GM18519 (cell line): ENCODE results near the gene DIAPH1.

ENCODE experiments used
- ATAC-seq: cut with Tn5 transposase; IDR thresholded peaks from one replicate; pipeline ENCODE4 v1.9.1; 2021; ENCODE audit warnings: mild to moderate bottlenecking, moderate library complexity; ENCODE audit not compliant: unreplicated experiment, low FRiP score

The DIAPH1 gene

DNA sequence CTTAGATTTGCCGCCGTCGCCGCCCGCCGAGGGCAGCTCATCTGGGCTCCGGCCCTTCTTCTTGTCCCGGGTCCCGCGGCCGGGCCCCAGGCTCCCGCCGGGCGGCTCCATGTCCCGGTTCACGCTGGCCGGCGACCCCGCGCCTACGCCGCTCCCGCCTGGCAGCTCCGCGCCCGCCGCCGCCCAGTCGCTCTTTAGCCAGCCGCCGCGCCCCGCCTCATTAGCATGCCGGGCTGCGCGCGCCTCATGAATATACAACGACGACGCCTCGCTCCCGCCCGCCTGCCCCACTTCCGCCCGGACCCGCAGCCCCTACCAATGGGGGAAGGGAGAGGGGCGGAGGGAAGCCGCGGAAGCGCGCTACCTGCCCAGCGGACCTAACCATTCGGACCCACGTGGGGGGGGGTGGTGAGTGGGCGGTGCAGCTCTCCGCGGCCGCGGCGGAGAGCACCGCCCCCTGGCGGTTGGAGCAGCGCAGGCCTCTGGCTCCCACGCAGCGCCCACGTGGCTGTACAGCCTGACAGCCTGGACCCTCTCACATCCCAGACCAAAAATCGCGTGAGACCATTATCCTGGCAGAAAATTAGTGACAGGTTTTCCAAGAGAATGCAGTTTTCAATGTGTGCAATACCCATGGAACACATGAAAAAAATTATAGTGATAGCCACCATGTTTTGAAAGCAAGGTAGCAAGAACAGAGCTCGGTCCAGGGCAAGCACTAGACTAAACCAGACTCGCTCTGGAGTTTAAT is at the start of gene DIAPH1:
Gene DIAPH1, minus strand, starts transcription at position 197 of the 751 bp plus-strand sequence. Its CDS starts 86 bp downstream, at position 111.
- peak; percentile 54 for ATAC-seq

DNA sequence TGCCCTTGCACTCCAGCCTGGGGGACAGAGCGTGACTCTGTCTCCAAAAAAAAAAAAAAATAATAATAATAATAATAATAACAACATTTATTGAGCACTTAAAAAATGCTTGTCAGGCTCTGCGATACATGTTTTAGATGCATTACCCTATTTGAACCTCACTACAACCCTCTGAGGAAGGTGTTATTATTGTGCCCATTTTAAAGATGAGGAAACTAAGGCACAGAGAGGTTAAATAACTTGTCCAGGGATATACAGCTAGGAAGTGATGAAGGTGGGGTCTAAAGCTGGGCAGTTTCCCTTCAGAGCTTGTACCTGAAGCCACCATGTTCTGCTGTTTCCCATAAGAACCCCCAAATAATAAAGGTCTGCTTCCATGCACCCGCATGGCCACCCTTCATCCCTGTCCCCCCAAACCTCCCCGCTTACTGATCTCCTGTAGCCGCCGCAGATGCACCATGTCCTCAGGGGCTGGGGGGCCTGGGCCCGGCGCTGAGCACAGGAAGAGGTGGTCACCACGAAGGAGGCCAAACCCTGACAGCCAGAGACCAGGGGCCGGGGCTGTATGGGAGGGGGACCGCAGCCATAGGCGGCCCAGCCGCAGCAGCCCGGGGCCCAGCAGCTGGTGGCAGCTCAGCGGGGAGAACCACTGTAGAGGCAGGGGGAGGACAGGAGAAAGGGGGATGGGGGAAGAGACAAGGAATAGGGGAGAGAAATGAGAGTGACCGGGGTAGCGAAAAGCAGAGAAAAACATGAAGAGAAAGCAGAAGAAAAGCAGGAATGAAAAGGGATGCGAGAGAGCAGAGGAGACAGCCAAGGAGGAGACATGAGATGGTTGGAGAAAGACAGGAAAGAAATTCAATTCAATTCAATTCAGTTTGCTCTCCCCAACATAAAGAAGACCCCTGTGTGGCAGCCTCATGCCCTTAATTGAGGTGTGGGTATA is 47.5 kb upstream of the DIAPH1 start:
- no peak for ATAC-seq

DNA sequence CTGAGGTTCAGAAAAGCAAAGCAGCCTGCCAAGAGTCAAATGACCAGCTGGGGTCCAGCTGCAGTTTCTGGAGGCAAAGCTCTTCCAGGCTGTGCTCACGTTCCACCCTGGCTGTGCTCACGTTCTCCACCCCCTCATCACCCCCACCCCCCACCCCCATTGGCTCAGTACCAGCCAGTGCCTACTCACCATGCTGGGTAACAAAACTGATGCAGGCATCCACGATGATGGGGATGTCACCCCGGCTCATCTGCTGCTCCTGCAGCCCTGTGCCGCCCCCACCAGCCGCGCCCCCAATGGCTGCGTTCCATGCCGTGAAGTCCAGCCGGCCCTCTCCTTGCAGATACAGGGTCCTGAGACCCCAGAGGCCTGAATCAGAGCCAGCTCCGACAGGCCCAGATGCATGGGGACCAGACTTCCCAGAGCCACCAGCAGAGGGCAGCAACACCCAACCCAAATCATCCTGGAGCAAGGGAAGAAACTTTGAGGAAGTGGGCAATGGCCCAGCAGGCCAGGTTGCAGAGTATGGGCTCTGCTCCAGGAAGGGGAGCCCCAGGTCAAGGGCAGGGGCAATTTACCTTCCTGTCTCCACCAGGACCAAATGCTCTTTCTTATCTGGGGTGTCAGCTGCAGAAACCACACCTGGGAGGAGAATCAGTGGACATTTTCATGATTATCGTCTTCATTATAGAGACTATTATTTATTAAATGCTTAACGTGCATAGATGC is 46.1 kb upstream of the DIAPH1 start:
- peak; percentile 73 for ATAC-seq

DNA sequence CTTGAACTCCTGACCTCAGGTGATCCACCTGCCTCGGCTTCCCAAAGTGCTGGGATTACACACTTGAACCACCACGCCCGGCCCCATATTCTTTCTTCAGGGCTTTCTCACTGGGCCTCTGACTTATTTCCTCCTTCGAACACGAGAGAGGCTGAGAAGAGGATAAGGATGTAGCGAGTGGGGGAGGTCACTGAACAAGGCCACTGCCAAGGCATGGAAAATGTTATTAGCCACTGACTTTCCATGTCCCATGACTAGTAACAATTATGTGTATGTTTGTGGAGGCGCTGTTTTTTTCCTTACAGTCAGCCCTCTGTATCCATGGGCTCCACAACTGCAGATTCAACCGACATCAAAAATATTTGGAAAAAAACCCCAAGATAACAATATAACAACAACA is 44.7 kb upstream of the DIAPH1 start:
- ATAC-seq: no peak

DNA sequence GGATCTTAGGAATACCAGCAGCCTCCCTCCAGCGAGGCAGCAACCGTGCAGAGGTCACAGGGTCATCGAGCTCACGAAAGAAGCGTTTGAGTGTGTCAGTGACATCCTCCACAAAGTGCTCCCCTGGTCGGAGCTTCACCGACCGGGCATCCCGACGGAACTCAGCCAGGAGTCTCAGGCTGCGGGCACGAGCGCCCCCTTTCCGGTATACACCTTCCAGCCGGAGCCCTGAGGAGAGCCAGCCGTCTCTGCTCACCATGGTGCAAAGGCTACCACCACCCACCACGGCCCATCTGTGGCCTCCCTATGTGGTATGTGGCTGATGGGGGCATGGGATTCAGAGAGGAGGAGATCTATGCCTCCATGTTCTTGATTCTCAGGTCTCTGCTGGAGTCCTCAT is 43.2 kb upstream of the DIAPH1 start:
- no peak for ATAC-seq

DNA sequence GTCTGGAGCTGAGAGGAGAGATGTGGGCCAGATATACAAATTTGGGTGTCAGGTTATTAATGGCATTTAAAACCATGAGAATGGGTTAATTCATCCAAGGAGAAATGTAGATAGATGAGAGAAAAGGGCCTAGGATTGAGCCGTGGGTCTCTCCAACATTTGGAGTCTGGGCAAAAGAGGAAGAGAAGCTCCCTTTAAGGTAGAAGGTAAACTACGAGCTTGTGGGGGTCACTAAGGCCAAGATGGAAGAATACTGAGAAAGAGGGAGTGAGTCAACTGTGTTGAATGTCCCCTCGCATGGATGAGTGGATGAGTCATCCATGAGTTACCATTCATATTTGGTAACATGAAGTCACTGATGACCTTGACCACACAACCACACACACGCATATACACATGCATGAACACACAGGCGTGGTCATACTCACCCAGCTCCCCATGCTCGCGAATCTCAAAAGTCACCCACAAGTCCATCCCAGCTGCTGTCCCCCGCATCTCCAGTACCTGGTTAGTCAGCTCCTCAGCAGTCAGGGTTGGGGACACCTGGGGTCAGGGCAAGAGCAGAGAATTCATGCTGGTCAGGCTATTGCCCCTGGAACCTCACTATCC is 39.2 kb upstream of the DIAPH1 start:
- no peak for ATAC-seq

DNA sequence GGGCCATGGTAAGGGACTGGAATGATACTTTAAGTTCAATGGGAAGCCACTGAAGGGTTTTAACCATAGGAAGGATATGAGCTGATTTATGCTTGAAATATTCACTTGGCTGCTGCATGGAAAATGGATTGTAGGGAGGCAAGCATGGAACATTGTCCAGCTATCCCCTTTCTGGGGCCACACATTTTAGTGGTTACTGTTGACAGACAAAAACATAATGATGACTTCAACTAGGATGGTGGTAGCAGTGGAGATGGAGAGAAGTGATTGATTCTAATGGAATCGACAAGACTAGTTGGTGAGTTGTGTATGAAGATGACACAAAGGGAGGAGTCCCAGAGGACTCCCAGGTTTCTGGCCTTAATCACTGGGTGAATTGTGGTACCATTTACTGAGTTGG is 38.6 kb upstream of the DIAPH1 start:
- no peak for ATAC-seq

DNA sequence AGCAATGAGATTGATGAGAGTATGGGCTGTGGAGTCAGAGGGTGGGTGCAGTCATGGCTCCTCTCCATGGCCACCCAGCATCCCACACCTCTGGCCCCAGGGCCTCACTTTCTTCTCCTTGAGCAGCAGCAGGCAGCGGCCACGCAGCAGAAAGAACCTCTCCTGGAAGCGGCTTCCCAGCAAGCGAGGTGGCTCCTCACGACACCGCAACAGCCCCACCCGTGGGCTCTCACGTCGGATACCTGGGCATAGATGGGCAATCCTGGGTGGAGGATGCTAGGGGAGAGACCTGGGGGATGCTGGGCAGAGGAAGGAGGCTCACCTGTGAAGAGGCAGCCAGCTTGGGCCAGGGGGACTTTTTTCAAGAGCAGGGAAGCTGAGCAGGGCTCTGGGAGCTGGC is 37.6 kb upstream of the DIAPH1 start:
- ATAC-seq: no peak

DNA sequence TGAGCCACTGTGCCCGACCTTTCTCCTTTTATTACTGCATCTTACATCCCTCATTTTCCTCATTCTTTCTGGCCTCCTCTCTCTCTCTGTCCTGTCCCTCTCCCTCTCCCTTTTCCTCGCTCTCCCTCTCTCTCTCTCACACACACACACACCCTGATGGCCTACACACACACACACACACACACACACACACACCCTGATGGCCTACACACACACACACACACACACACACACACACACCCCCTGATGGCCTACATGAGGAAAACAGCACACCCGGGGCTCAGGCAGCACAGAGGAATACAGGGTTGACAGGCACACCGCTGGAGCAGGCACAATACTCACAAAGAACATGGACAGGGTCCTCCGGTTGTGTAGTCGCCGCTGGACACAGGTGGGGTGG is 36.2 kb upstream of the DIAPH1 start:
- ATAC-seq: no peak

DNA sequence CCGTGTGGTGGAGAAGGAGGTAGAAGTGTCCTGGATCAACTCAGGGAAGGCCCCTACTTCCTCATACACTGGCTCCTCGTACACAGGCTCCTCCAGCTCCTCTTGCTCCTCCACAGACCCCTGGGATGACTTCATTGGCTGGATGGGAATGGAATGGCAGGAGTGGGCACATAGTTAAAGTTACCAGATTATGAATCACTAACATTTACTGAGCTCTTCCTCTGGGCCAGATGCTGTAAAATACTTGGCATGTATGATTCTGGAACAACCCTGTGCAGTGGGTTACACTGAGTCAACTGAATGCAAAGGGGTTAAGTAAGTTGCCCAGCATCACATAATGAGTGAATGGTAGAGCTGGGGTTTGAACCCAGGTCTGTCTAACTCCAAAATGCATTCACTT is 35.5 kb upstream of the DIAPH1 start:
- ATAC-seq: no peak

DNA sequence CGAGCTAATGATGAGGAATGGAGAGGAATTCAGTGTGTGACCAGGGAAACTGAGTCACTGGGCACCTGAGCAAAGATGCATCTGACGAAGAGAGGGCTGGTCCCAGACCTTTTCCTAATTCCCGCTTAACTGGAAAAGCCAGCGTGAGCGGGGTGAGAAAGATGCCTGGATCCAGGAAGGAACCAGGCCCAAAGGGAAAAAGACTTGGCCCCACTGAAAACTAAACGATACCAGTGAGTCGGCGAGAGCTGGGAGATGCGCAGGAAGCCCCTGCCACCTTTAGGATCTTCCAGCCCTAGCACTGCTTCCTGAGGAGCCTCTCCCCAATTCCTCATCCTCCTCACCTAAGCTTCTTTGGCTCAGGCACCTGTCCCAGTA is 32.9 kb upstream of the DIAPH1 start:
- ATAC-seq: no peak

DNA sequence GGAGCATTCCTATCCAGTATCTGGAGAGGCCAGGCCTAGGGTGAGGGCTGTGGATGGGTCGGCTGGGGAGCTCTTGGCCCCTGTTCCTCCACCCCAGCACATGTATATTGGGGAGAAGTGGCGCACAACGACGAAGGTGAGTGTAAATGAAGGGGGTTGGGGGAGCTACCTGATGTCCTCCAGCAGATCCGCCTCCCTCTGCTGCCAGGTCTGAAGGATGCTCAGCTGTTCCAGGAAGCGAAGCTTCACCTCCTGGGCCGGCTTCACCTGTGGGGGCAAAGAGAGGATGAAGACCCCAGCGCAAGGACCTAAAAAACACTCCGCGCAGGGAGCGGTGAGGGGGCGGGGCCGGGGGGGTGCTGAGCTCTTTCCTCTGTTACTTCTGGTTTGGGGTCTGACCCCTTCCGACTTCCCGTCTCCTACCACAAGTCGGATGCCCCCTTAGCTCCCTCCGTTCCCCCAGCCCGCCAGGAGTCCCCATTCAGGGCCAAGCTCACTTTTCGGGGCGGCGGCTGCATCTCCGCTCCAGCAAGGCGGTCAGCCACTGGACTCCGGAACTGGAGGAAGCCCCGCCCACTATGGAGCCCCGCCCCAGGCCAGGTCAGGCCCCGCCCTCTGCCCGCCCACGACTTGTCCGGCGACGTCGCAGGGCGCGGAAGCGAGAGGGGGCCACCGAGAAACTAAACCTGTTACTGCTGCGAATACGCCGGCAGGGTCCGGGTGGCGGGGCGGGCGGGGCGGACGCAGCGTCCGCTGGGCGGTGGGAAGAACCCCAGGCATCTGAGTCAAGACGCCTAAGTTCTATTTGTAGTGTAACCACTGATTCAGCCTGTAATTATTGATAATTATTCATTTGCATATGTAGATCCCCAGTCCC is 32.3 kb upstream of the DIAPH1 start, which contains the start of gene FCHSD1:
Gene FCHSD1, minus strand, starts transcription at position 568 of the 877 bp plus-strand sequence. Its CDS starts 50 bp downstream, at position 518.
- ATAC-seq: peak; percentile 73

DNA sequence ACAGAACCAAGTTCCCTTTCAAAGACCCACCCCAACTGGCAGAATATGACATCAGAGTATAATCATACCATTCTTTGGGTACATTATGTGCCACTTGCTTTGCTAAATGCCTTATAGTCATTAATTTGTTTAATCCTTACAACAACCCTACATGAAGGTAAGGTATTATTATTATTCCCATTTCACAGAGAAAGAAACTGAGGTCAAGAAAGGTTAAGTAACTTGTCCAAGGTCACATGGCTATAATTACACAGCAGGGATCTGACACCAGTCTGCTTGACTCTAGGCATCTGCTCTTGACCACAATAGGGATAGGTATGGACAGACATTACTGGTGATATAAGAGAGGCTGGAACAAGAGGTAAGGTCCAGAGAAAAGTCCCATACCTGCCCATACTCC is 31.2 kb upstream of the DIAPH1 start:
- no peak for ATAC-seq

DNA sequence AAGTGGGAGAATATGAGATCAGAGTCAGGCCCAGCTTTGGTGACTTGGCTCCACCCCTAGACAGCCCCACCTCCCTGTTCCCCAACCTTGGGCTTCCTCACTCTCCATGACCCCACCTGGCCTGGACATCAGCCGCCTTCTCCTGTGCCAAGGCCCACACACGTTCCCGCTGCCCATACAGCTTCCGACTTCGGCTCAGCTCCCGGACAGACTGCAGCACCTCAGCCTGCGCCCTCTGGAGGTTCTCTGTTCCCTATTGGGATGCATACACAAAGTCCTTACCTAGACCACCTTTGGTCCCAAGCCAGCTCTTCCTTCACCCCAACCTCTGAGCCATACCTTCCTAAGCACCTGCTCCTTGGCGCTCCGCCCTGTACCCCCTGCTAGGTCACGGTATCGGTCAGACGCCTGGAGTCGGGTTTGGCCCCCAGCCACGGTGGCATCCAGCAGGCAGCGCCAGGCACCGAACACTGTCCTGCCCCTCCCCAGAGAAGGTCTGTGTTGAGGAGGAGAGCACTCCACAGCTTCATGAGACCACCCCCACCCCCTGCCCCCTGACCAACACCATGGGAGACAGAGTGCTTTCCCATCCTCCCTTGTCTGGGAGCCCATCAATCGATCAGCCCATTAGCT is 30.4 kb upstream of the DIAPH1 start:
- no peak for ATAC-seq

DNA sequence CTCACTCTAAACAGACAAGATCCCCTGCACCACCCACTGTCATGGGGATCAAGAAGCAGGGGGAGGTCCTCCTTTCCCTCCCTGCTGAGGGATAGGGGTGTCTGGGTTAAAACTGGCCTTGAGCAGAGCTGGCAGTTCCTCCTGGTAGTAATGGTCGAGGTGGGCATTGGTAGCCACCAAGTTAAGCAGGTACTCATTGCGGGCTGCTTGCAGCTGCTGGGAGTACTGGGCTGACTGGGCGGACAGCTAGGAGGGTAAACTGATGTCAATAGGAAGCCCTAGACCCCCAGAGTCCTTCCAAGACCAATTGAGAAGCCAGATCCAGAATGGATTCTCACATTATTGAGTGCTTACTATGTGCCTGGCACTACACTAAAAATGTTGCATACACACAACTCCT is 29.1 kb upstream of the DIAPH1 start:
- no peak for ATAC-seq

DNA sequence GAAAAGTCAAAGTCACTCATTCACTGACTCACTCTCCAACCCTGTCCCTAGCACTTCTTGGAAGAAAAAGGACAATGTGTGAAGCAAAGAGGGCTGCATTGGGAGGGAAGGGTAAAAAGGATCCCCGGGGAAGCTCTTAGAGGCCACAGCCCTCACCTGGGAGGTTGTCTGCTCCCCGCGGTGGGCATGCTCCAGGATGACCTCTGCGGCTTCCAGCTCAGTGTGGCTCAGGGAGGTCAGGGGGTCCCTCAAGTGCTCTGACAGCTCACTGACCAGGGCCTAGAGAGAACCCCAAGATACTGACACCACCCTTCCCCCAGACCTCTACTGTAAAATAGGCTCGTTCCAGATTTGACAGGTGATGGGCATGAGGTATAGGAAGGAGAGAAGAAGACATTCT is 28.4 kb upstream of the DIAPH1 start:
- ATAC-seq: no peak

DNA sequence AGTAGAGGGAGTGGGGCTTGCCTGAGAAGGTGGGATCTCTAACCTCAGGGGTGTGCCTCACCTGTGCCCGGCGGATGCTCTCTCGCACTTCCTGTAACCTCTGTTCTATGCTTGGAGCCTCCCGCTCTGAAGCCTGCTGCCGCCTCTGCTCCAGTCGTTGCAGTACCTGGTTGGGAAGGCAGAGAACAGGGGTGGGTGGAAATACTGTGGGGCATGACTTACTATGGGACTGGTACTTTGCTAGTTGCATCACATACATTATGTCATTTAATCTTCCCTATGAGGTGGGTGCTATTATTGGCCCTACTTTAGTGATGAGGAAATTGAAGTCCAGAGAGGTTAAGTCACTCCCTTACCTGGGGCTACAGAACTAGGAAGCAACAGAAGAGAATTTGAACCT is 27.2 kb upstream of the DIAPH1 start:
- no peak for ATAC-seq

DNA sequence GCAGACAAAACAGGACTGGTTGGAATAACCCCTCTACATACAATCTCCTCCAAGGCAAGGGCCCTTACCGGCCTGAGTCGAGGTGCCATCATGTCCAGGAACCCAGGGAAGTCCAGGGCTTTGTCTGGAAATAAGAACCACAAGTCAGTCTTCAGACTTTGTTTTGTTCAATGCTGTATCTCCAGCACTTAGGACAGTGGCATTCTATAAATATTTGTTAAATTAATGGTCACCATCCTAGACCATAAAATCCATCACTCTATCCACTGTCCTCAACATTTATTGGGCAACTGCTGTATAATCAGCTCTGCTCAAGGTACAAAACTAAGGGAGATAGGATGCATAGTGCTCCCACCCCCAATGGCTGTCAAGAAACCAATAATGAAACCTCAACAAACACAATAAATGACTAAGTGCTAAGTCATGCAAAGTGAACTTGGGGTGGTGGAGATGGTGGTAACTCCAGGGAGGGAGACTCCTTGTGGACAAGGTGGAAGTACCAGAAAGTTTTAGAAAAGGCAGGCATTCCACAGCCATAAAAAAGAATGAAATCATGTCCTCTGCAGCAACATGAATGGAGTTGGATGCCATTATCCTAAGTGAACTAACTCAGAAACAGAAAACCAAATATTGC is 23.0 kb upstream of the DIAPH1 start:
- no peak for ATAC-seq

DNA sequence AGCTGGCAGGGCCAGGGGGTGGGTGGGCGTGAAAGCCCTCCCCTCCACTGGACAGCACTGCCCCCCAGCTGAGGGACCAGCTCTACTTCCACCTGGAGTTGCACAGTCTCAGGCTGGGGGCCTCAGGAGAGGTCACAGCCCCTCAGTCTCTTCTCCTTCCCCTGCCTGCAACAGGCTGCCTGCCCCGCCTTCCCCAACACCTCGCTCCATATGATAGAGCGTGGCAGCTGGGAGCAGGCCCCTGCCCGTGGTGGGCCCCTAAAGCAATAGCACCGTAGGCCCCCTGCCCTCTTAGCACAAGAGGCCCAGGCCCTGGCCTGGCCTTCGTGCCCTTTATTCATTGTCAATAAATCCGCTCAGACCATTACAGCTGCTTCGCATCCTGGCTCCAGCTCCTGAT is 21.9 kb upstream of the DIAPH1 start:
- no peak for ATAC-seq
